ENCODE measurements around the gene ZNF710. TPM values are rescaled to one million over a fixed set of nuclear protein-coding genes. Genes with fewer than 3 reads are reported as not detected.

Gene ZNF710
- total and polyA plus RNA-seq, 9 of the 15 experiments (the other 6 are each of a cell fraction or from before 2014, with no cell fraction given) = 0.56 to 14.2 (median 5.2) TPM

DNA sequence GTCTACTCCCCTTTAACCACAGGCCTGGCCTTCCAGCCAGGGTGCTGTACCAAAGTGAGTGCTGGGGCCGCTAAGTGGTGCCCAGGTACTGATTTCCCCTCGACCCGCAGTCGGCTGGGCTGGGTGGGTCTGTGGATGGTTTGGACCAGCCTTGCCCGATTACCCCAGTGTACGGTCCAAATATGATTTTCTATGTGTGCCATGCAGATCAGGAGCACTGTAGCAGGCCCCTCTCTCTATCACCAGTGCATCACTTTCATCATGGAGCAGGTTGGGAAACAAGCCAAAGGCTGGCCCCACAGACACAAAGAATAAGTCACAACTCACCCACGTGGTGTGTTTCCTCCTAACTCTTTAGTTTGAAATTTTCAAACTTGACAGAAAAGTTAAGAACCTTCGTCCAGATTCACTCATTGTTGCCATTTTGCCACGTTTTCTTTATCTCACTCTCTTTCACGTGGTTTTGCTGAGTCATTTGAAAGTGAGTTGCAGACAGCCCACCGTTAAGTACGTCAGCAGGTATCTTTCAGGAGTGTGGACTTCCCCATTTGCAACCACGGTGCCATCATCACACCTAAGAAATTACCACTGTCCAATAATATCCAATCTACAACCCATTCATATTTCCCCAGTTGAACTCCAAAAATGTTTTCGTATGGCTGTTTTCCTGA is 37.0 kb downstream of the ZNF710 start (continued):
- TF ChIP-seq, protein P1, sequence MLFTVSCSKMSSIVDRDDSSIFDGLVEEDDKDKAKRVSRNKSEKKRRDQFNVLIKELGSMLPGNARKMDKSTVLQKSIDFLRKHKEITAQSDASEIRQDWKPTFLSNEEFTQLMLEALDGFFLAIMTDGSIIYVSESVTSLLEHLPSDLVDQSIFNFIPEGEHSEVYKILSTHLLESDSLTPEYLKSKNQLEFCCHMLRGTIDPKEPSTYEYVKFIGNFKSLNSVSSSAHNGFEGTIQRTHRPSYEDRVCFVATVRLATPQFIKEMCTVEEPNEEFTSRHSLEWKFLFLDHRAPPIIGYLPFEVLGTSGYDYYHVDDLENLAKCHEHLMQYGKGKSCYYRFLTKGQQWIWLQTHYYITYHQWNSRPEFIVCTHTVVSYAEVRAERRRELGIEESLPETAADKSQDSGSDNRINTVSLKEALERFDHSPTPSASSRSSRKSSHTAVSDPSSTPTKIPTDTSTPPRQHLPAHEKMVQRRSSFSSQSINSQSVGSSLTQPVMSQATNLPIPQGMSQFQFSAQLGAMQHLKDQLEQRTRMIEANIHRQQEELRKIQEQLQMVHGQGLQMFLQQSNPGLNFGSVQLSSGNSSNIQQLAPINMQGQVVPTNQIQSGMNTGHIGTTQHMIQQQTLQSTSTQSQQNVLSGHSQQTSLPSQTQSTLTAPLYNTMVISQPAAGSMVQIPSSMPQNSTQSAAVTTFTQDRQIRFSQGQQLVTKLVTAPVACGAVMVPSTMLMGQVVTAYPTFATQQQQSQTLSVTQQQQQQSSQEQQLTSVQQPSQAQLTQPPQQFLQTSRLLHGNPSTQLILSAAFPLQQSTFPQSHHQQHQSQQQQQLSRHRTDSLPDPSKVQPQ (CRISPR knock-in tag; IDR thresholded peaks at IDR 0.05; ENCODE audit: borderline replicate concordance) = no peak
- TF ChIP-seq TCFL5 (CRISPR knock-in tag; conservative IDR thresholded peaks at IDR 0.05) = no peak
- TF ChIP-seq SRF (CRISPR knock-in tag; IDR thresholded peaks at IDR 0.05) = no peak
- no peak for TF ChIP-seq CEBPG (CRISPR knock-in tag; IDR thresholded peaks at IDR 0.05)
- no peak for TF ChIP-seq CEBPG (tag; conservative IDR thresholded peaks at IDR 0.05 in 1 of 2, IDR thresholded peaks at IDR 0.05 in 1 of 2)
- no peak for TF ChIP-seq ZKSCAN1 (IDR thresholded peaks at IDR 0.05; ENCODE audit: low read depth, low read length)
- no peak for TF ChIP-seq NONO (IDR thresholded peaks at IDR 0.05; ENCODE audit: low read depth in 2 of 2, low read length in 1 of 2)
- TF ChIP-seq GABPB2 (CRISPR knock-in tag; conservative IDR thresholded peaks at IDR 0.05) = no peak
- TF ChIP-seq MCM2 (IDR thresholded peaks at IDR 0.05; ENCODE audit: low read depth) = no peak
- TF ChIP-seq RBM14 (IDR thresholded peaks at IDR 0.05; ENCODE audit: borderline replicate concordance, insufficient read depth, low read depth, low read length) = no peak
- no peak for TF ChIP-seq POLR2G (IDR thresholded peaks at IDR 0.05; ENCODE audit: low read depth, low read length)
- no peak for TF ChIP-seq NR1H2 (CRISPR knock-in tag; IDR thresholded peaks at IDR 0.05)
- no peak for TF ChIP-seq GTF2A2 (tag; IDR thresholded peaks at IDR 0.05)
- peak; percentile 28 for TF ChIP-seq CCNT2 (IDR thresholded peaks at IDR 0.05; ENCODE audit: borderline replicate concordance, extremely low read depth, insufficient read length, low read depth, low read length)
- 0 out of 2 replicates have a peak, but pooled peaks have one; percentile 6 for TF ChIP-seq ZNF239 (CRISPR knock-in tag; IDR thresholded peaks at IDR 0.05)
- TF ChIP-seq ZNF764 (CRISPR knock-in tag; IDR thresholded peaks at IDR 0.05; ENCODE audit: low read depth) = no peak
- TF ChIP-seq GATAD2A (IDR thresholded peaks at IDR 0.05) = peak; percentile 76; the same call in 1 of the 2 replicates
- TF ChIP-seq RBM15 (IDR thresholded peaks at IDR 0.05; ENCODE audit: insufficient read depth, low read length) = no peak
- TF ChIP-seq, protein P2, sequence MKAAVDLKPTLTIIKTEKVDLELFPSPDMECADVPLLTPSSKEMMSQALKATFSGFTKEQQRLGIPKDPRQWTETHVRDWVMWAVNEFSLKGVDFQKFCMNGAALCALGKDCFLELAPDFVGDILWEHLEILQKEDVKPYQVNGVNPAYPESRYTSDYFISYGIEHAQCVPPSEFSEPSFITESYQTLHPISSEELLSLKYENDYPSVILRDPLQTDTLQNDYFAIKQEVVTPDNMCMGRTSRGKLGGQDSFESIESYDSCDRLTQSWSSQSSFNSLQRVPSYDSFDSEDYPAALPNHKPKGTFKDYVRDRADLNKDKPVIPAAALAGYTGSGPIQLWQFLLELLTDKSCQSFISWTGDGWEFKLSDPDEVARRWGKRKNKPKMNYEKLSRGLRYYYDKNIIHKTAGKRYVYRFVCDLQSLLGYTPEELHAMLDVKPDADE (conservative IDR thresholded peaks at IDR 0.05; ENCODE audit: control insufficient read depth, low read depth, low read length) = no peak
- TF ChIP-seq KDM2B (CRISPR knock-in tag; IDR thresholded peaks at IDR 0.05) = no peak
- TF ChIP-seq, protein P3, sequence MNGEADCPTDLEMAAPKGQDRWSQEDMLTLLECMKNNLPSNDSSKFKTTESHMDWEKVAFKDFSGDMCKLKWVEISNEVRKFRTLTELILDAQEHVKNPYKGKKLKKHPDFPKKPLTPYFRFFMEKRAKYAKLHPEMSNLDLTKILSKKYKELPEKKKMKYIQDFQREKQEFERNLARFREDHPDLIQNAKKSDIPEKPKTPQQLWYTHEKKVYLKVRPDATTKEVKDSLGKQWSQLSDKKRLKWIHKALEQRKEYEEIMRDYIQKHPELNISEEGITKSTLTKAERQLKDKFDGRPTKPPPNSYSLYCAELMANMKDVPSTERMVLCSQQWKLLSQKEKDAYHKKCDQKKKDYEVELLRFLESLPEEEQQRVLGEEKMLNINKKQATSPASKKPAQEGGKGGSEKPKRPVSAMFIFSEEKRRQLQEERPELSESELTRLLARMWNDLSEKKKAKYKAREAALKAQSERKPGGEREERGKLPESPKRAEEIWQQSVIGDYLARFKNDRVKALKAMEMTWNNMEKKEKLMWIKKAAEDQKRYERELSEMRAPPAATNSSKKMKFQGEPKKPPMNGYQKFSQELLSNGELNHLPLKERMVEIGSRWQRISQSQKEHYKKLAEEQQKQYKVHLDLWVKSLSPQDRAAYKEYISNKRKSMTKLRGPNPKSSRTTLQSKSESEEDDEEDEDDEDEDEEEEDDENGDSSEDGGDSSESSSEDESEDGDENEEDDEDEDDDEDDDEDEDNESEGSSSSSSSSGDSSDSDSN (IDR thresholded peaks at IDR 0.05; ENCODE audit: borderline replicate concordance in 1 of 2, low read depth in 2 of 2, low read length in 2 of 2) = no peak
- no peak for TF ChIP-seq TEAD2 (tag; IDR thresholded peaks at IDR 0.05)

All from K562 (cell line).